Stimulated activated CD8-positive, alpha-beta memory T cell treated with anti-CD3 and anti-CD28 coated beads, Interleukin-15, amount 100 ng/mL, for 48 hours (primary cell): ENCODE measurements around the gene TMEM139.
A peak's percentile ranks its signal among the peaks of the same experiment; 100 is the strongest.
"Not testable (repeated sequence)": the region's sequence is repeated elsewhere in the genome, so short reads cannot be mapped to it uniquely, and the experiment has no call there.

Experiments
- DNase-seq, 2 donors: peaks; one replicate each; pipeline ENCODE4 v3.0.0-alpha.2; 2020; ENCODE audit warnings: low read depth in 2 of 2

The TMEM139 gene

DNA sequence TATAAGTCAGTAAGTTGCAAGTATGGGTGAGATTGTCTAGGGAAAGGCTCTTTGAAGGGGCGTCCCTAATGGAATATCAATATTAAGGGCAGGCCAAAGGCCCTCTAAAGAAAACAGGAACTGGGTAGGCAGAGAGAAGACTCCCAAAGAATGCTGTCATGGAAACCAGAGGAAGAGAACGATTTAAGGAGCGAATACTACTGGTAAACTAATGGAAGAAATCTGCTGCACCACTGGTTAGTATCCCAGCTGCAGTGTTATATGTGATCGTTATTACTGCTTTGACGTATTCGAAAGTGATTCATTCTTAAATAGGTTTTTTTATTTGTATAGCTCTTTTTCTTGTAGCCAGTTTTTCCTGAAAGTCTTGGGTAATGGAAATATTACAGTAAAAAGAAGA, 4.7 kb downstream of the TMEM139 start:
- DNase-seq, result no peak

- not testable (repeated sequence) for DNase-seq
Measured at GRCh38 chr7:143289888-143290287, 5.1 kb downstream of the TMEM139 start.

DNA sequence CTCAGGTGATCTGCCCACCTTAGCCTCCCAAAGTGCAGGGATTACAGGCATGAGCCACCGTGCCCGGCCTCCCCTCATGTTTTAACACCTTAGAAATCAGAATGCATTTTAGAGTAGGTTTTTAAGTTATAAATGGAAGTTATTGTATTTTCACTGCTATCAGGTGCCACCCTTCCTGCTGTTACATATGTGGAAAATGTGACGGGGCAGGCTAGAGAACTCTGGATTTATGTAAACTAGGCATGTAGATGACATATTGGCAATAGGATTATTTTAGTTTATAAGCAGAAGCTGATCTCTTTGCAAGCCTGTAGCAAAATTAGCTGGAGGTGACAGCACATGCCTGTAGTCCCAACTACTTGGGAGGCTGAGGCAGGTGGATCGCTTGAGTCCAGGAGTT, 5.5 kb downstream of the TMEM139 start:
- no peak for DNase-seq

DNA sequence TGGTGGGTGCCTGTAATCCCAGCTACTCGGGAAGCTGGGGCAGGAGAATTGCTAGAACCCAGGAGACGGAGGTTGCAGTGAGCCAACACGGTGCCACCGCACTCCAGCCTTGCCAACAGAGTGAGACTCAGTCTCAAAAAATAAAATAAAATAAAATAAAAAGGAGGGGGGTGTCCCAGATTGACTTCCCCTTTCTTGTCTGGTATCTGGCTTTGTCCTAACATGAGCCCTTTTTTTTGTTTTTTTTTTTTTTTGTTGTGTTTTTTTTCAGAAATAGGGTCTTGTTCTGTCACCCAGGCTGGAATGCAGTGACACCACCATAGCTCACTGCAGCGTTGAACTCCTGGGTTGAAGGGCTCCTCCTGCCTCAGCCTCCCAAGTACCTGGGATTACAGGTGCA, 8.1 kb downstream of the TMEM139 start:
- DNase-seq, result no peak

DNA sequence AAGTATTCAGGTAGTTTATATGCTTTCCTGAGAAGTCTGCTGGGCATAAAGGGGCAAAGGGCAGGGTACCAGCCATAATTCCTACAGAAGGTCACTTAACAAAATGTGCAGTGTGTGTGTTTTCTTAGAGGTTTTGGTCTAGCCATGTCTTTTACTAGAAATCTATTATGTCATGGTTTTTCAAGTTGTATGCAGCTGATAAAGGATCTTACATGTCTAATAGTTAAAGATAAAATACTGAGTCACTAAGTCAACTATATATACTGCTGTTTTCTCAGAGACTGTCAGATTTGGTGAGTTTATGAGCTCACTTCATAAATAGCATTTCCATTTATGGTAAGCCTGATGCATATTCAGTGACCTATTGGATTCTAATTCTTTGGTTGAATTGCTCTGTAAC, 11.1 kb downstream of the TMEM139 start:
- DNase-seq, result no peak

- DNase-seq, result no peak
Measured at GRCh38 chr7:143296686-143297085, 11.9 kb downstream of the TMEM139 start.

- no peak for DNase-seq
Measured at GRCh38 chr7:143299346-143299745, 14.6 kb downstream of the TMEM139 start.

DNA sequence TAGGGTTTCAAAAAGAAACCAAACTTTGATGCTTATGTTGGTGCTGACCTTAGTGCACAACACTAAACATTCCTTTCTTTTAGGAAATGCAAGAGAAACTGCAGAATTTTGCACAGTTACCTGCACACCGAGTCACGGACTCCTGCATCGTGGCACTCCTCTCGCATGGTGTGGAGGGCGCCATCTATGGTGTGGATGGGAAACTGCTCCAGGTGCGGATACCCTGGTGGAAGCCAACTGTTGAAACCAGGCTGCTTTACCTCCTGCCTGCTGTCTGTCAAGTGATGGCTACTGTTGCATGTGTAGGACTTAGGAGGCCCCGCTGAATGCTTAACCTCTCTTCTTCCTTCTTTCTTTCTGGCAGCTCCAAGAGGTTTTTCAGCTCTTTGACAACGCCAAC, 15.1 kb downstream of the TMEM139 start:
- peak; percentile 28 to 32 for DNase-seq

DNA sequence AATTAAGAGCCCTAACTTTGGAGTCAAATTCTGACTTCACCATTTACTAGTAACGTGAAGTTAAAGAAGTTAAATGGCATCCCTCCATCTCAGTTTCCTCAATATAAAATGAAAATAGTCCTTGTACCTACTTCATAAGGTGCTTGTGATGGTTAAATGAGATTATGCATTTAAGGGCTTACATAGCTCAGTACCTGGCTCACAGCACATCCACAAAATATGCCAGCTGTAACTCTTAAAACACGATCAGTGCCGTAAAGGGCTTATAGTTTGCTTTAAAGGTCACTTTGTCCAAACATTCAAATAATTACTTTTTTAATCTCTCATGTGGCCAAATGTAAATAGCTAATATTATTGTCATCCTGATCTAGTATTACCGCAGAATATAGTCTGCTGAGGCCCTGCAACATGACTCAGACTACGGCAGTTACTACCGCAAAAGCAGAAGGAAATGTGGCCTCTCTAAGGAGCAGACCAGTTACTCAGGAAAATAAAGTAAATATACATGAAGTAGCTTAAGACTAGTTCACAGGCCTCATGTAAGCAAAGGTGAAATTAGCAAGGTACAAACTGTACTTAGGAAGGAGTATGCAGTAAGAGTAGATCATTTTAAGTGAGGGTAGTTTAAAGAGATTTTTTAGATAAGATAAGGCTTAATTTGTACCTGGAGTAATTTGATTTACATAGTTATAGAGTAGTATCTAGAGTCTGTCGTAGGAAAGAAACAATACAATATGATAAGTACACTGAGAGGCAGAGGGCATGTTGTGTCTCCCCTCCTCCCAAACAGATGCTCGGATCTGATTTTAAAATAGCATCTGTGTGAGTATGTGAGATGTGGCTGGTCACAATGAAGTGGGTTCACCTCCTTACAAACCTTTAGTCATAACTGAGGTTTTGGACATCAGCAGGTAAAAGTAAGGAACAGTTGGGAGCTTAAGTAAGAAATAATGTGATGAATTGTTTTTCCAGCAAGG, 16.5 kb downstream of the TMEM139 start:
- DNase-seq, result no peak

GRCh38 chr7:143303733-143304132, 19.0 kb downstream of the TMEM139 start:
- DNase-seq, result no peak

GRCh38 chr7:143304938-143305337, 20.2 kb downstream of the TMEM139 start:
- no peak for DNase-seq

- peak; percentile 35 to 50 for DNase-seq
Measured at GRCh38 chr7:143305423-143306070, 20.8 kb downstream of the TMEM139 start.

GRCh38 chr7:143308632-143309031, 23.9 kb downstream of the TMEM139 start:
- no peak for DNase-seq

- DNase-seq, result no peak
Measured at GRCh38 chr7:143314127-143314526, 29.4 kb downstream of the TMEM139 start.

DNA sequence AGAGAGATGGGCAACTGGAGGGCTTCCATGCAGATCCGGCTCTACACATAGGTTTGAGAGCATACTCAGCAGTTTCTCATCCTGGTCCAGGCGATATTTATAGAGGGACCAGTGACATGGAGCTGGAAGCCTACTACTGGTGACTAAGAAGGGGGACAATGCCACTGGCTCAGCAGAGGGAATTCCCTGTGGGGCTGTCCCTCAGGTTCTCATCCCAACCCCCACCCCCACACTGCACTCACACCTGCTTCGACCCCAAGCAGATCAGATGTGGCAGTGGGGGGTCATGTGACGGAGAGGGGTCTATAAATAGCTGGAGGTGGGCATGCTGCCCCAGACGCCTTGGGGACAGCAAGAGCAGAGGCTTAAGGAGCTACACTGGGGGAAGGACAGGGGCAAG, 31.0 kb downstream of the TMEM139 start, which contains the start of gene CLCN1:
CLCN1 (plus strand) TSS at position 336 of the 400 bp plus-strand sequence. CDS start 102 bp downstream, outside the sequence.
- no peak for DNase-seq

GRCh38 chr7:143316492-143316891, 31.7 kb downstream of the TMEM139 start:
- DNase-seq, result no peak

- DNase-seq, result no peak
Measured at GRCh38 chr7:143318661-143319060, 33.9 kb downstream of the TMEM139 start.

DNA sequence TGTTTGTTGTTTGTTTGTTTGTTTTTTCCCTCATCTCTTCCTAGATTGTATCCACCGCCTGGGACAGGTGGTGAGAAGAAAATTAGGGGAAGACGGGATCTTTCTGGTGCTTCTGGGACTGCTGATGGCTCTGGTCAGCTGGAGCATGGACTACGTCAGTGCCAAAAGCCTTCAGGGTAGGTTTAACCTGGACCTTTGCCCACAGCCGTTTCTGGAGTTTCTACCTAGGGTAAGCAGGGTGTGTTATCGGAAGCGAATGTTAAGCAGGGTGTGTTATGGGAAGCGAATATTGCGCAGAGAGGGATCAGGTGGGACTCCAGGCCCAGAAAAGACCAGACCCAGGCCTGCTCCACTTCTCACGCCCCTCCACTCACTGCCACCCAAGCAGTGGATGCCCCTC, 35.9 kb downstream of the TMEM139 start:
- no peak for DNase-seq

DNA sequence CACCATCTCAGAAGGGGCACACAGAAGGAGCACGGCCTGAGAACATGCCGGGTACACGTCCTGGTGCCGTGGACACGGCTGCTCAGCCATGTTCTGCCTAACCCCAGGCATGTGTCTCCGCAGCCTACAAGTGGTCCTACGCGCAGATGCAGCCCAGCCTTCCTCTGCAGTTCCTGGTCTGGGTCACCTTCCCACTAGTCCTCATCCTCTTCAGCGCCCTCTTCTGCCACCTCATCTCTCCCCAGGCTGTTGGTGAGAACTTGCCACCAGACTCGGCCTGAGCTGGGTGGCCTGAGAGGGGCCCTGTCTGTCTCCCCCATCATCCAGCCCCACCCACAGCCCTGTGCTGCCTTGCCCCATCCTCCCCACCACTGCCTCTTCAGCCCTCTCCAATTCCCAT, 36.5 kb downstream of the TMEM139 start:
- no peak for DNase-seq

DNA sequence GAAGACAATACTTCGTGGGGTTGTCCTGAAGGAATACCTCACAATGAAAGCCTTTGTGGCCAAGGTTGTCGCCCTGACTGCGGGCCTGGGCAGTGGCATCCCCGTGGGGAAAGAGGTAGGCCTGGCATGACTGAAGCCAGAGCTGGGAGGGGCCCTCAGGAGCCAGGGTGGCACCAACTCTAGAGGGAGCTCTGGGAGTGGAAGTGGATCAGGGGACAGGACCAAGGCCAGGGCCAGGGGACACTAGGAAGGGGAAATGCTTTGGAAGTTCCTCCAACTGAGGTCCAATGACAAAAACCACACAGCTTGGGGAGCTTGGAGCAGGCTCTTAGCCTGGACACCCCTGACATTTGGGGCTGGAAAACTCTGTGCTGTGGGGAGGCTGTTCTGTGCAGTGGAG, 37.0 kb downstream of the TMEM139 start:
- no peak for DNase-seq

DNA sequence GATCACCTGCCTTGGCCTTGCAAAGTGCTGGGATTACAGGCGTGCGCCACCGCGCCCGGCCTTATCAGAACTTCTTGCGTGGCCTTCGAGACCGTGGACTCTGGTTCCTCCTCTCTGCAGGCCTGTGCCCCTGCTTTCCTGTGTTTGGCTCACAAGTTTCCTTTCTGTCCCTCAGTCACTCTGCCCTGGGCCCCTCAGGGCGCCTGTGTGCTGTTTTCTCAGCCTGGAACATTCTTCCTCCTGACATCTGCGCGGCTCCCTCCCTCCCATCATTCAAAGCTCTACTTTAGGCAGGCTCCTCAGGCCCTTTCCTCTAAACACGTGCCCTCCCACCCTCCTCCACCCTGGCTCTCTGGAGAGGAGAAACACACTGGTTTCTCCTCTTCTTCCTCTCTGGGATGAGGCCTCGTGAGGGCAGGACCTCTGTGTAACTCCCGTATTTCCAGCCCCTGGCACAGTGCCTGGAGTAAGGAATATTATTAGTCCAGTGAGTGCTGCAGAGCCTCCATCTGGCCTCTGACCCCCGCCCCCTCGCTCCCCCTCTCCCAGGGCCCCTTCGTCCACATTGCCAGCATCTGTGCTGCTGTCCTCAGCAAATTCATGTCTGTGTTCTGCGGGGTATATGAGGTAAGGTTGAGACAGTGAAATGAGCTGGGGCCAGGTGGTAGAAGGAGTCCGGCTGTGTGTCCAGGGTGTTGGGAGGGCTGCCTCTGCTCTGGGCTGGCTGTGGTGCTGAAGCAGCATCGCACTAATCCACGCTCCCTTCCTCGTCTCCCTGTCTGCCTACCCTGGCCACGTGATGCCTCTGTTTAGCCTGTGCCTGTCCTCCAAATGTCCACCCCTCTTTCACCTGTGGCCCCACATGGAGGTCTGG, 38.2 kb downstream of the TMEM139 start:
- DNase-seq, result no peak

DNA sequence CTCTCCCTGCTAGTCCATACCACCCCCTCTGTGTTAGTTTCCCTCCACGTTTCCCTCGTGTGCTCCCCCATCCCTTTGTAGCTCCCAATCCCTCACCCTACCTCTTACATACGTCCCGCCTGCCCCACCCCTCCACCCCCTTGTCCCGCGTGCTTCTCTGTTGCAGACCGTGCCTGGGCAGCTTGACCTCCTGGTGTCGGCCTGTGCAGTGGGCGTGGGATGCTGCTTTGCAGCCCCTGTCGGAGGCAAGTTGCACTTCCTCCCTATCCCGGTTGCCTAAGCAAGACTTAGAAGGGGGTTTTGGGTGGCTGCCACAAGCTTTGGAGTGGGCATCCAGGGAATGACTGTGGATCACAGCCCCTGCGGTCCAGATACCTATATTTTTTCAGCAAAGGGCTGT, 38.9 kb downstream of the TMEM139 start:
- no peak for DNase-seq
